H1 (cell line): ENCODE measurements around the gene NUDT19. TPM values are rescaled to one million over a fixed set of nuclear protein-coding genes. Genes with fewer than 3 reads are reported as not detected.

ENCODE experiments used
- CTCF ChIA-PET: fragments of 300-600 bp; sonication (Branson Sonifier 250); formaldehyde crosslinking; loops from one replicate; lab custom pipeline; 2021; ENCODE audit not compliant: partially characterized antibody; lab: Charles Lee
- POLR2A ChIA-PET: fragments of 300-600 bp; sonication (Branson Sonifier 250); formaldehyde crosslinking; loops from one replicate; lab custom pipeline; 2021; ENCODE audit warnings: inconsistent platforms; ENCODE audit not compliant: partially characterized antibody; lab: Charles Lee
- DNase-seq, 2 experiments: peaks; one replicate each; pipeline versions ENCODE4 v3.0.0 to v3.0.0-alpha.2; 2010 to 2022; ENCODE audit warnings: low spot score in 2 of 2, low read depth in 1 of 2, mixed read lengths in 1 of 2
- FAIRE-seq: peaks from 2 replicates; lab custom pipeline; 2011; peaks lifted over from hg19 to GRCh38; lab: Jason Lieb, UNC
- H2AFZ ChIP-seq: 2 replicates; pipeline ENCODE4 v1.8.1; 2012; ENCODE audit warnings: low read length, inconsistent platforms
- H2AK5ac ChIP-seq: 2 replicates; pipeline ENCODE4 v1.6.1; 2013; ENCODE audit warnings: low read depth, low read length
- H2BK120ac ChIP-seq: replicated peaks from 2 replicates; pipeline ENCODE3; 2013; ENCODE audit warnings: low read depth, low read length, inconsistent platforms
- H2BK12ac ChIP-seq: 2 replicates; pipeline ENCODE4 v1.6.1; 2013; ENCODE audit warnings: low read depth, low read length
- H2BK15ac ChIP-seq: 2 replicates; pipeline ENCODE4 v1.6.1; 2013; ENCODE audit warnings: low read length
- H2BK20ac ChIP-seq: 2 replicates; pipeline ENCODE4 v1.6.1; 2013; ENCODE audit warnings: low read length
- H2BK5ac ChIP-seq: 2 replicates; pipeline ENCODE4 v1.6.1; 2013; ENCODE audit warnings: low read depth, low read length
- H3K14ac ChIP-seq: 2 replicates; pipeline ENCODE4 v1.6.1; 2013; ENCODE audit warnings: inconsistent platforms; ENCODE audit not compliant: insufficient read length
- H3K18ac ChIP-seq: 2 replicates; pipeline ENCODE4 v1.6.1; 2013; ENCODE audit warnings: low read length; ENCODE audit errors: extremely low read depth
- H3K23ac ChIP-seq: 2 replicates; pipeline ENCODE4 v1.6.1; 2013; ENCODE audit warnings: inconsistent platforms; ENCODE audit not compliant: insufficient read length
- H3K23me2 ChIP-seq: 2 replicates; pipeline ENCODE4 v1.6.1; 2013; ENCODE audit warnings: low read depth, low read length
- H3K27ac ChIP-seq: 2 replicates; pipeline ENCODE4 v1.6.1; 2011; ENCODE audit warnings: low read depth, low read length, inconsistent platforms
- H3K27me3 ChIP-seq, 4 experiments: replicated peaks in 1 of 4; 1 replicate in 1 of 4; 2 replicates in 3 of 4; pipeline versions ENCODE4 v1.6.1 to v1.8.1; 2011 to 2013; ENCODE audit warnings: low read length in 3 of 4, mild to moderate bottlenecking in 3 of 4, inconsistent platforms in 2 of 4, mixed read lengths in 2 of 4, moderate library complexity in 1 of 4; ENCODE audit not compliant: control insufficient read depth in 3 of 4, insufficient read depth in 3 of 4; ENCODE audit errors: extremely low read depth in 1 of 4
- H3K36me3 ChIP-seq, 4 experiments: 2 replicates each; pipeline versions ENCODE4 v1.6.1 to v1.8.1; 2011 to 2013; ENCODE audit warnings: mild to moderate bottlenecking in 4 of 4, low read length in 3 of 4, moderate library complexity in 2 of 4, control low read depth in 1 of 4, inconsistent platforms in 1 of 4; ENCODE audit not compliant: insufficient read depth in 4 of 4, control insufficient read depth in 2 of 4
- H3K4ac ChIP-seq: replicated peaks from 2 replicates; pipeline ENCODE3; 2013; ENCODE audit warnings: low read length, low read depth, mixed read lengths, inconsistent platforms; ENCODE audit not compliant: insufficient read length
- H3K4me1 ChIP-seq, 4 experiments: replicated peaks in 1 of 4; 1 replicate in 1 of 4; 2 replicates in 3 of 4; pipeline versions ENCODE4 v1.6.1 to v1.8.1; 2011 to 2013; ENCODE audit warnings: low read length in 3 of 4, inconsistent platforms in 2 of 4, mixed read lengths in 1 of 4; ENCODE audit not compliant: insufficient read depth in 4 of 4, control insufficient read depth in 3 of 4
- H3K4me2 ChIP-seq, 2 experiments: 2 replicates each; pipeline versions ENCODE4 v1.6.1 to v1.8.1; 2011 to 2013; ENCODE audit warnings: low read depth in 2 of 2, low read length in 2 of 2, control low read depth in 1 of 2, inconsistent platforms in 1 of 2, mild to moderate bottlenecking in 1 of 2; ENCODE audit not compliant: insufficient read depth in 1 of 2
- H3K4me3 ChIP-seq, 4 experiments: fragments of 200-600, 300-600 bp in 1 of 4; sonication (generic), shearing (Covaris generic), sonication (Bioruptor Twin) in 1 of 4; 2 replicates each; pipeline versions ENCODE4 v1.5.1 to v1.8.1; 2011 to 2016; ENCODE audit warnings: low read length in 4 of 4, low read depth in 3 of 4, control low read depth in 2 of 4, inconsistent platforms in 2 of 4, mild to moderate bottlenecking in 2 of 4, mixed read lengths in 1 of 4, moderate library complexity in 1 of 4; ENCODE audit not compliant: insufficient read depth in 2 of 4; ENCODE audit errors: extremely low read depth in 1 of 4
- H3K56ac ChIP-seq: replicated peaks from 2 replicates; pipeline ENCODE3; 2013; ENCODE audit warnings: low read depth, mild to moderate bottlenecking, mixed read lengths, low read length, inconsistent platforms; ENCODE audit not compliant: insufficient read length
- H3K79me1 ChIP-seq: 2 replicates; pipeline ENCODE4 v1.6.1; 2013; ENCODE audit warnings: low read depth, low read length, control low read depth
- H3K79me2 ChIP-seq, 2 experiments: 2 replicates each; pipeline versions ENCODE4 v1.6.1 to v1.8.1; 2012 to 2013; ENCODE audit warnings: low read length in 2 of 2, mild to moderate bottlenecking in 2 of 2, inconsistent platforms in 1 of 2; ENCODE audit not compliant: insufficient read depth in 2 of 2, control insufficient read depth in 1 of 2
- H3K9ac ChIP-seq, 4 experiments: replicated peaks in 1 of 4; 1 replicate in 1 of 4; 2 replicates in 3 of 4; pipeline versions ENCODE4 v1.6.1 to v1.8.1; 2011 to 2013; ENCODE audit warnings: low read depth in 3 of 4, low read length in 3 of 4, control low read depth in 2 of 4, mild to moderate bottlenecking in 2 of 4, moderate library complexity in 2 of 4, inconsistent platforms in 1 of 4; ENCODE audit errors: extremely low read depth in 1 of 4
- H3K9me3 ChIP-seq, 2 experiments: 2 replicates each; pipeline versions ENCODE4 v1.6.1 to v1.8.1; 2012 to 2013; ENCODE audit warnings: mild to moderate bottlenecking in 2 of 2, moderate library complexity in 2 of 2, control low read depth in 1 of 2, inconsistent platforms in 1 of 2, low read depth in 1 of 2, low read length in 1 of 2, mixed read lengths in 1 of 2; ENCODE audit not compliant: insufficient read depth in 2 of 2
- H4K20me1 ChIP-seq, 2 experiments: replicated peaks in 1 of 2; 2 replicates each; pipeline versions ENCODE3 to v1.8.1; 2011 to 2013; ENCODE audit warnings: inconsistent platforms in 2 of 2, low read length in 2 of 2, mild to moderate bottlenecking in 1 of 2; ENCODE audit not compliant: insufficient read depth in 2 of 2, control insufficient read depth in 1 of 2
- H4K5ac ChIP-seq: 2 replicates; pipeline ENCODE4 v1.6.1; 2013; ENCODE audit warnings: low read length, low read depth, mixed read lengths, inconsistent platforms; ENCODE audit not compliant: insufficient read length
- H4K8ac ChIP-seq: 2 replicates; pipeline ENCODE4 v1.8.0; 2013; ENCODE audit warnings: mild to moderate bottlenecking, moderate library complexity, low read length, inconsistent platforms; ENCODE audit not compliant: insufficient read depth; ENCODE audit errors: extremely low read depth
- H4K91ac ChIP-seq: replicated peaks from 2 replicates; pipeline ENCODE3; 2013; ENCODE audit warnings: low read length, mixed read lengths, inconsistent platforms; ENCODE audit not compliant: insufficient read length
- BACH1 ChIP-seq: IDR thresholded peaks from 2 replicates; pipeline ENCODE4 v1.6.1; 2012; ENCODE audit warnings: low read length, improper control_type of control experiment
- EZH2 ChIP-seq: fragments of 200-600 bp; sonication (generic); IDR thresholded peaks from 2 replicates; pipeline ENCODE4 v1.7.1; 2012; ENCODE audit warnings: low read depth, mild to moderate bottlenecking, moderate library complexity, low read length, inconsistent platforms; ENCODE audit not compliant: severe bottlenecking
- MAFK ChIP-seq: IDR thresholded peaks from 2 replicates; pipeline ENCODE4 v1.6.1; 2012; ENCODE audit warnings: low read depth, mild to moderate bottlenecking, improper control_type of control experiment, low read length
- POLR2A ChIP-seq, 2 experiments: IDR thresholded peaks; 1 replicate in 1 of 2; 2 replicates in 1 of 2; pipeline ENCODE4 v1.6.1; 2011; ENCODE audit warnings: low read depth in 2 of 2, low read length in 2 of 2, mild to moderate bottlenecking in 2 of 2; ENCODE audit errors: control extremely low read depth in 1 of 2
- RAD21 ChIP-seq, 2 experiments: IDR thresholded peaks in 1 of 2; conservative IDR thresholded peaks in 1 of 2; 2 replicates each; pipeline ENCODE4 v1.6.1; 2011; ENCODE audit warnings: low read depth in 2 of 2, low read length in 2 of 2, improper control_type of control experiment in 1 of 2, inconsistent platforms in 1 of 2, mild to moderate bottlenecking in 1 of 2, moderate library complexity in 1 of 2
- SP2 ChIP-seq: IDR thresholded peaks from 2 replicates; pipeline ENCODE4 v1.6.1; 2012; ENCODE audit warnings: mild to moderate bottlenecking, low read length, inconsistent platforms
- TAF7 ChIP-seq: optimal IDR thresholded peaks from 2 replicates; pipeline ENCODE3; 2011; ENCODE audit warnings: low read depth, mild to moderate bottlenecking, inconsistent platforms, low read length, moderate library complexity, borderline replicate concordance
- WGBS, 2 experiments: shearing (Covaris generic) in 1 of 2; methylation state at CpG; one replicate each; pipeline versions ENCODE4 v1.1.6 to v1.1.7; 2013 to 2015; ENCODE audit warnings: low lambda C conversion rate in 2 of 2, mixed read lengths in 2 of 2, inconsistent platforms in 1 of 2, low coverage in 1 of 2, missing lambda C conversion rate in 1 of 2; ENCODE audit not compliant: insufficient replicate concordance in 2 of 2, insufficient coverage in 1 of 2, insufficient read length in 1 of 2; ENCODE audit errors: extremely low coverage in 1 of 2, missing lambda C conversion rate in 1 of 2; 5-methylcytosine and 5-hydroxymethylcytosine counted together
- polyA plus RNA-seq, 7 experiments: library from polyadenylated mRNA; depleted of rRNA in 3 of 7; stranded (reverse) in 5 of 7; unstranded in 2 of 7; fragments of >200 nt in 5 of 7; fragments of 200-250 nt in 2 of 7; gene quantifications; 1 replicate in 5 of 7; 2 replicates in 1 of 7; 4 replicates in 1 of 7; pipeline versions ENCODE4 v1.2.1 to v1.2.3, GENCODE V29; 2011 to 2013; ENCODE audit warnings: missing spikeins in 2 of 7, mixed read lengths in 2 of 7
- total RNA-seq: library from RNA; stranded (reverse); fragmentation: NEBNext Ultra II Directional; extraction: Animal tissue kit (Norgen Biotek cat#: 25700); gene quantifications from 2 replicates; pipeline ENCODE4 v1.2.1, GENCODE V29; 2021

Gene NUDT19
- total and polyA plus RNA-seq, 2 of the 8 experiments (the other 6 are each of a cell fraction or from before 2014, with no cell fraction given), result 2.0 to 3.3 TPM

DNA sequence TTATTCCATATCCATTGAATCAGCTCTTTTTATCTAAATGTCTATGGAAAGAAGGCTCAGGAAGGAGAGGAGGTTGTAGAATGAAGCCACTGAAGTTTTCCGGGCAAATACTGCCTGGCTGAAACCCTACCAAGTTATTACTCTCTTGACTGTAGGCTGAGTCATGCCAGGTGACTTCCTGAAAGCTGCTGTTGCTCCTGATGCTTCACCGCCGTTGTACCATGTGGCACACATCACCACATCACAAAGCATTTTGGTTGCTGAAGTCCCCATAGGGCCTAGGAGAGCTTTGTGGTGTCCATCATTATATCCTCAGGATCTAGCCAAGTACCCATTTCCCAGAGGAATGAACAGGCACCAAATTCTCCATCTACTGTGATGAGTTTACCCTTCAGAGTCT lies 16.8 kb downstream of the NUDT19 start:
- FAIRE-seq (no peak), DNase-seq (no peak)
- Histone ChIP-seq H2BK15ac (no peak overlapping the region), H3K14ac (no peak overlapping the region), H3K27me3 (no peaks in the 10 kb centered on the region), H3K79me1 (no peaks in the 10 kb centered on the region; the same call in 1 of the 2 replicates), H3K4me1 (no peaks in the 10 kb centered on the region), H3K4me3 (no peak overlapping the region), H2AFZ (no peak overlapping the region), H3K4me2 (no peak overlapping the region), H3K56ac (no peak overlapping the region), H2BK120ac (no peak overlapping the region), H3K36me3 (no peaks in the 10 kb centered on the region), H3K27ac (no peak overlapping the region), H2BK5ac (no peak overlapping the region), H3K9me3 (0 out of 4 replicates have a peak, but pooled peaks cover 5 to 8% of the 10 kb centered on the region in 2 experiments), H2AK5ac (no peak overlapping the region), H4K91ac (no peak overlapping the region), H4K20me1 (no peaks in the 10 kb centered on the region), H4K8ac (no peak overlapping the region), H3K79me2 (no peaks in the 10 kb centered on the region), H4K5ac (no peak overlapping the region), H2BK20ac (no peak overlapping the region), H3K18ac (no peak overlapping the region), H3K9ac (no peak overlapping the region), H3K4ac (no peak overlapping the region), H3K23me2 (no peaks in the 10 kb centered on the region), H2BK12ac (no peak overlapping the region), H3K23ac (no peak overlapping the region)
- CTCF ChIA-PET, result interaction anchor here (0.6 to 1.5 kb wide), 3 partner anchors 9 to 97 kb away, joined by 3 to 5 read pairs (median 4); no protein-coding TSS in a partner anchor
- POLR2A ChIA-PET, result no interaction called here
- no peak for TF ChIP-seq RAD21 (IDR thresholded peaks at IDR 0.05 in 1 of 2, conservative IDR thresholded peaks at IDR 0.05 in 1 of 2; ENCODE audit: low read depth in 2 of 2, low read length in 2 of 2)
- no peak for TF ChIP-seq SP2
- no peak for TF ChIP-seq MAFK
- TF ChIP-seq POLR2A (IDR thresholded peaks at IDR 0.05; ENCODE audit: control extremely low read depth in 1 of 2, low read depth in 2 of 2, low read length in 2 of 2), result no peak
- TF ChIP-seq EZH2, result no peak
- TF ChIP-seq TAF7, result no peak
- TF ChIP-seq BACH1, result no peak
- 98% methylated on average over 3 of the region's 3 CpGs; no CpG with 5 or more reads in 1 of the 2 experiments for WGBS, 2 experiments
